ENCODE data around the gene ZC2HC1C. TPM values are rescaled to one million over a fixed set of nuclear protein-coding genes. Genes with fewer than 3 reads are reported as not detected.

Gene ZC2HC1C
- total and polyA plus RNA-seq, 2 of the 13 experiments (the other 11 are each of a cell fraction or from before 2014, with no cell fraction given) = 3.3 to 3.5 TPM

GRCh38 chr14:75050852-75051555 is 18.4 kb upstream of the ZC2HC1C start, which contains the start of gene MLH3 (continued):
- no peak for TF ChIP-seq MAFF (IDR thresholded peaks at IDR 0.05; ENCODE audit: low read depth, low read length)
- no peak for TF ChIP-seq PRPF4 (IDR thresholded peaks at IDR 0.05; ENCODE audit: low read depth, low read length, poor library complexity, severe bottlenecking)
- peak; percentile 56; the same call in 1 of the 2 replicates for TF ChIP-seq NKX3-1 (CRISPR knock-in tag; IDR thresholded peaks at IDR 0.05)
- peak; percentile 29; the same call in 1 of the 2 replicates for TF ChIP-seq ZNF543 (CRISPR knock-in tag; IDR thresholded peaks at IDR 0.05)
- no peak for TF ChIP-seq CENPT (CRISPR knock-in tag; IDR thresholded peaks at IDR 0.05; ENCODE audit: low read depth)
- TF ChIP-seq ZNF7 (CRISPR knock-in tag; IDR thresholded peaks at IDR 0.05) = no peak
- no peak for TF ChIP-seq ZBTB1 (CRISPR knock-in tag; IDR thresholded peaks at IDR 0.05; ENCODE audit: borderline replicate concordance)
- 0 out of 2 replicates have a peak, but pooled peaks have one; percentile 87 for TF ChIP-seq ZNF557 (CRISPR knock-in tag; IDR thresholded peaks at IDR 0.05)
- TF ChIP-seq CSRNP2 (CRISPR knock-in tag; conservative IDR thresholded peaks at IDR 0.05; ENCODE audit: low read depth) = no peak
- peak; percentile 75; the same call in 1 of the 2 replicates for TF ChIP-seq ZNF768 (CRISPR knock-in tag; IDR thresholded peaks at IDR 0.05)
- TF ChIP-seq ZNF274 (CRISPR knock-in tag; IDR thresholded peaks at IDR 0.05) = peak; percentile 95
- peak; percentile 75; the same call in 1 of the 2 replicates for TF ChIP-seq ZNF792 (CRISPR knock-in tag; IDR thresholded peaks at IDR 0.05)
- peak; percentile 89 for TF ChIP-seq SALL1 (CRISPR knock-in tag; IDR thresholded peaks at IDR 0.05)
- 0 out of 2 replicates have a peak, but pooled peaks have one; percentile 16 for TF ChIP-seq CTCF (CRISPR knock-in tag; IDR thresholded peaks at IDR 0.05)
- peak; percentile 20; the same call in 1 of the 2 replicates for TF ChIP-seq ZSCAN21 (CRISPR knock-in tag; IDR thresholded peaks at IDR 0.05; ENCODE audit: borderline replicate concordance)
- TF ChIP-seq IRF2 (CRISPR knock-in tag; IDR thresholded peaks at IDR 0.05) = 0 out of 2 replicates have a peak, but pooled peaks have one; percentile 24
- TF ChIP-seq HES4 (CRISPR knock-in tag; IDR thresholded peaks at IDR 0.05; ENCODE audit: borderline replicate concordance) = peak; percentile 92
- TF ChIP-seq FOXP4 (CRISPR knock-in tag; IDR thresholded peaks at IDR 0.05) = peak; percentile 30
- TF ChIP-seq FOXK1 (CRISPR knock-in tag; IDR thresholded peaks at IDR 0.05; ENCODE audit: borderline replicate concordance, low read depth) = no peak
- 0 out of 2 replicates have a peak, but pooled peaks have one; percentile 28 for TF ChIP-seq MED13 (CRISPR knock-in tag; IDR thresholded peaks at IDR 0.05)
- TF ChIP-seq ATF2 (CRISPR knock-in tag; IDR thresholded peaks at IDR 0.05) = 0 out of 2 replicates have a peak, but pooled peaks have one; percentile 21
- peak; percentile 73 for TF ChIP-seq ZNF563 (CRISPR knock-in tag; IDR thresholded peaks at IDR 0.05)
- TF ChIP-seq FOXA1 (IDR thresholded peaks at IDR 0.05) = no peak
- no peak for TF ChIP-seq FOXA1 (CRISPR knock-in tag; IDR thresholded peaks at IDR 0.05)
- TF ChIP-seq ARNT (IDR thresholded peaks at IDR 0.05) = no peak
- peak; percentile 62; the same call in 1 of the 2 replicates for TF ChIP-seq DMAP1 (CRISPR knock-in tag; IDR thresholded peaks at IDR 0.05)
